HepG2 (cell line): ENCODE measurements around the gene KSR1.

Experiments
- FOSL2 ChIP-seq: sonication (generic); formaldehyde crosslinking; IDR thresholded peaks from 2 replicates; pipeline ENCODE4 v1.4.0; 2020; ENCODE audit warnings: missing genetic modification reagents
- GMEB1 ChIP-seq: sonication (generic); formaldehyde crosslinking; IDR thresholded peaks from 2 replicates; pipeline ENCODE4 v1.5.1; 2020; ENCODE audit warnings: missing genetic modification reagents, mild to moderate bottlenecking, borderline replicate concordance
- KMT2B ChIP-seq: IDR thresholded peaks from 2 replicates; pipeline ENCODE4 v1.6.1; 2016; ENCODE audit warnings: missing genetic modification reagents, missing compliant biosample characterization
- NR2C2 ChIP-seq: sonication (generic); formaldehyde crosslinking; IDR thresholded peaks from 2 replicates; pipeline ENCODE4 v1.4.0; 2020; ENCODE audit warnings: missing genetic modification reagents, mild to moderate bottlenecking, moderate library complexity, borderline replicate concordance
- RBM39 ChIP-seq: fragments of 200-400 bp; formaldehyde crosslinking; IDR thresholded peaks from one replicate; pipeline ENCODE4 v1.6.1; 2018; ENCODE audit warnings: antibody characterized with exemption, mild to moderate bottlenecking, low read depth, low read length; ENCODE audit not compliant: poor library complexity, severe bottlenecking
- USF2 ChIP-seq, 2 experiments: sonication (generic) in 1 of 2; formaldehyde crosslinking in 1 of 2; IDR thresholded peaks; 2 replicates each; pipeline versions ENCODE4 v1.5.1 to v1.6.1; 2011 to 2020; ENCODE audit warnings: borderline replicate concordance in 1 of 2, low read depth in 1 of 2, low read length in 1 of 2, mild to moderate bottlenecking in 1 of 2, missing genetic modification reagents in 1 of 2, moderate library complexity in 1 of 2
- ZMYM4 ChIP-seq: sonication (generic); formaldehyde crosslinking; IDR thresholded peaks from 2 replicates; pipeline ENCODE4 v1.8.1; 2023; ENCODE audit warnings: mild to moderate bottlenecking, missing genetic modification reagents
- ZNF24 ChIP-seq: fragments of 450-650 bp; IDR thresholded peaks from 2 replicates; pipeline ENCODE4 v1.6.1; 2017; ENCODE audit warnings: antibody characterized with exemption, mild to moderate bottlenecking
- ZNF792 ChIP-seq: IDR thresholded peaks from 2 replicates; pipeline ENCODE4 v1.6.1; 2016
- TF ChIP-seq, protein P1 (sequence below): sonication (generic); formaldehyde crosslinking; IDR thresholded peaks from 2 replicates; pipeline ENCODE4 v1.5.0; 2020; ENCODE audit warnings: mild to moderate bottlenecking, missing genetic modification reagents, moderate library complexity
- TF ChIP-seq, protein P2 (sequence below): sonication (generic); formaldehyde crosslinking; IDR thresholded peaks from 2 replicates; pipeline ENCODE4 v1.5.1; 2020; ENCODE audit warnings: mild to moderate bottlenecking, missing genetic modification reagents, moderate library complexity

GRCh38 chr17:27644586-27644985 lies 188.3 kb downstream of the KSR1 start:
- TF ChIP-seq ZNF24 (no peak), NR2C2 (CRISPR knock-in tag) (no peak), RBM39 (no peak), FOSL2 (CRISPR knock-in tag) (no peak), USF2 (IDR thresholded peaks at IDR 0.05; ENCODE audit: low read depth, low read length) (no peak), USF2 (CRISPR knock-in tag; IDR thresholded peaks at IDR 0.05; ENCODE audit: borderline replicate concordance) (no peak), GMEB1 (CRISPR knock-in tag) (no peak), ZMYM4 (no peak), ZNF792 (CRISPR knock-in tag) (no peak), KMT2B (CRISPR knock-in tag) (no peak)
- TF ChIP-seq, protein P1, sequence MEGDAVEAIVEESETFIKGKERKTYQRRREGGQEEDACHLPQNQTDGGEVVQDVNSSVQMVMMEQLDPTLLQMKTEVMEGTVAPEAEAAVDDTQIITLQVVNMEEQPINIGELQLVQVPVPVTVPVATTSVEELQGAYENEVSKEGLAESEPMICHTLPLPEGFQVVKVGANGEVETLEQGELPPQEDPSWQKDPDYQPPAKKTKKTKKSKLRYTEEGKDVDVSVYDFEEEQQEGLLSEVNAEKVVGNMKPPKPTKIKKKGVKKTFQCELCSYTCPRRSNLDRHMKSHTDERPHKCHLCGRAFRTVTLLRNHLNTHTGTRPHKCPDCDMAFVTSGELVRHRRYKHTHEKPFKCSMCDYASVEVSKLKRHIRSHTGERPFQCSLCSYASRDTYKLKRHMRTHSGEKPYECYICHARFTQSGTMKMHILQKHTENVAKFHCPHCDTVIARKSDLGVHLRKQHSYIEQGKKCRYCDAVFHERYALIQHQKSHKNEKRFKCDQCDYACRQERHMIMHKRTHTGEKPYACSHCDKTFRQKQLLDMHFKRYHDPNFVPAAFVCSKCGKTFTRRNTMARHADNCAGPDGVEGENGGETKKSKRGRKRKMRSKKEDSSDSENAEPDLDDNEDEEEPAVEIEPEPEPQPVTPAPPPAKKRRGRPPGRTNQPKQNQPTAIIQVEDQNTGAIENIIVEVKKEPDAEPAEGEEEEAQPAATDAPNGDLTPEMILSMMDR (CRISPR knock-in tag), result no peak
- TF ChIP-seq, protein P2, sequence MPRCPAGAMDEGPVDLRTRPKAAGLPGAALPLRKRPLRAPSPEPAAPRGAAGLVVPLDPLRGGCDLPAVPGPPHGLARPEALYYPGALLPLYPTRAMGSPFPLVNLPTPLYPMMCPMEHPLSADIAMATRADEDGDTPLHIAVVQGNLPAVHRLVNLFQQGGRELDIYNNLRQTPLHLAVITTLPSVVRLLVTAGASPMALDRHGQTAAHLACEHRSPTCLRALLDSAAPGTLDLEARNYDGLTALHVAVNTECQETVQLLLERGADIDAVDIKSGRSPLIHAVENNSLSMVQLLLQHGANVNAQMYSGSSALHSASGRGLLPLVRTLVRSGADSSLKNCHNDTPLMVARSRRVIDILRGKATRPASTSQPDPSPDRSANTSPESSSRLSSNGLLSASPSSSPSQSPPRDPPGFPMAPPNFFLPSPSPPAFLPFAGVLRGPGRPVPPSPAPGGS (CRISPR knock-in tag), result no peak
